HCT116 (cell line): ENCODE data around the gene PLEKHM1. TPM values are rescaled to one million over a fixed set of nuclear protein-coding genes. Genes with fewer than 3 reads are reported as not detected.

Experiments
- ATAC-seq: fragments of 200-7000 bp; cut with Tn5 transposase; 2 replicates; pipeline ENCODE4 v1.9.1; 2020; ENCODE audit warnings: mild to moderate bottlenecking, moderate library complexity
- BruUV-seq: library from RNA; stranded (reverse); fragments of 400-500 nt; replicated peaks from 2 replicates; lab custom pipeline; 2021; lab: Mats Ljungman, UMichigan
- CTCF ChIA-PET: fragments of 300-600 bp; sonication (Branson Sonifier 250); formaldehyde crosslinking; loops from one replicate; lab custom pipeline; 2021; ENCODE audit warnings: antibody characterized with exemption; lab: Charles Lee
- POLR2A ChIA-PET: fragments of 300-600, 350-600 bp; sonication (Branson Sonifier 250); formaldehyde crosslinking; loops from one replicate; lab custom pipeline; 2021; ENCODE audit warnings: antibody characterized with exemption; lab: Charles Lee
- RAD21 ChIA-PET, 2 experiments: fragments of 300-600 bp; sonication (Branson Sonifier 250); formaldehyde crosslinking; loops; one replicate each; lab custom pipeline; 2023; ENCODE audit warnings: low total read pairs in 2 of 2; ENCODE audit not compliant: uncharacterized antibody in 2 of 2, unreplicated experiment in 2 of 2, low non-redundant PET in 1 of 2; lab: Charles Lee
- DNase-seq: peaks from one replicate; pipeline ENCODE4 v3.0.0-alpha.2; 2010; ENCODE audit warnings: low read depth, low spot score
- H2AFZ ChIP-seq: fragments of 200-600 bp; shearing (Covaris generic), sonication (generic); 2 replicates; pipeline ENCODE4 v1.6.1; 2017; ENCODE audit warnings: low read depth, mixed run types, mixed read lengths, antibody characterized with exemption, low read length; ENCODE audit not compliant: poor library complexity, severe bottlenecking
- H3K27ac ChIP-seq: 2 replicates; pipeline ENCODE4 v1.5.1; 2012; ENCODE audit warnings: low read depth, low read length
- H3K27me3 ChIP-seq: fragments of 200-600 bp; sonication (generic); 2 replicates; pipeline ENCODE4 v1.6.1; 2016; ENCODE audit warnings: mixed run types, low read length, mixed read lengths; ENCODE audit not compliant: insufficient read depth
- H3K36me3 ChIP-seq, 2 experiments: fragments of 200-500 bp in 1 of 2; fragments of 200-600 bp in 1 of 2; sonication (Bioruptor generic) in 1 of 2; sonication (generic) in 1 of 2; 2 replicates each; pipeline versions ENCODE4 v1.5.1 to v1.6.1; 2014 to 2016; ENCODE audit warnings: low read length in 2 of 2, inconsistent platforms in 1 of 2, mixed read lengths in 1 of 2, mixed run types in 1 of 2; ENCODE audit not compliant: insufficient read depth in 2 of 2, control insufficient read depth in 1 of 2
- H3K4me1 ChIP-seq, 2 experiments: fragments of 200-600 bp in 1 of 2; sonication (generic) in 1 of 2; 2 replicates each; pipeline versions ENCODE4 v1.5.1 to v1.6.1; 2012 to 2017; ENCODE audit warnings: low read length in 2 of 2, inconsistent platforms in 1 of 2, mild to moderate bottlenecking in 1 of 2, mixed read lengths in 1 of 2, mixed run types in 1 of 2, moderate library complexity in 1 of 2; ENCODE audit not compliant: insufficient read depth in 2 of 2, control insufficient read depth in 1 of 2
- H3K4me2 ChIP-seq: fragments of 200-600 bp; sonication (generic); 2 replicates; pipeline ENCODE4 v1.6.1; 2017; ENCODE audit warnings: mixed run types, low read length, mixed read lengths
- H3K4me3 ChIP-seq, 2 experiments: fragments of 200-600 bp in 1 of 2; sonication (generic) in 1 of 2; replicated peaks in 1 of 2; 2 replicates each; pipeline ENCODE4 v1.5.1; 2011 to 2016; ENCODE audit warnings: low read length in 2 of 2, control low read depth in 1 of 2, low read depth in 1 of 2, mild to moderate bottlenecking in 1 of 2, mixed read lengths in 1 of 2, mixed run types in 1 of 2
- H3K79me2 ChIP-seq: fragments of 200-600 bp; sonication (generic); 2 replicates; pipeline ENCODE4 v1.6.1; 2017; ENCODE audit warnings: mild to moderate bottlenecking, mixed run types, low read length, moderate library complexity, mixed read lengths; ENCODE audit not compliant: insufficient read depth
- H3K9ac ChIP-seq: fragments of 200-600 bp; sonication (generic); 2 replicates; pipeline ENCODE4 v1.6.1; 2016; ENCODE audit warnings: low read length, mixed read lengths
- H3K9me2 ChIP-seq: fragments of 200-600 bp; sonication (generic), shearing (Covaris generic); 2 replicates; pipeline ENCODE4 v1.6.1; 2017; ENCODE audit warnings: mixed run types, mild to moderate bottlenecking, moderate library complexity; ENCODE audit not compliant: insufficient read depth
- H3K9me3 ChIP-seq, 2 experiments: fragments of 200-500 bp in 1 of 2; fragments of 200-600 bp in 1 of 2; sonication (Bioruptor generic) in 1 of 2; sonication (generic) in 1 of 2; 2 replicates each; pipeline ENCODE4 v1.6.1; 2014 to 2017; ENCODE audit warnings: low read length in 2 of 2, mixed read lengths in 2 of 2, inconsistent platforms in 1 of 2, low read depth in 1 of 2, mild to moderate bottlenecking in 1 of 2, mixed run types in 1 of 2, moderate library complexity in 1 of 2; ENCODE audit not compliant: control insufficient read depth in 1 of 2, insufficient read depth in 1 of 2
- H4K20me1 ChIP-seq: fragments of 200-600 bp; sonication (generic), shearing (Covaris generic); 2 replicates; pipeline ENCODE4 v1.6.1; 2017; ENCODE audit warnings: mixed run types, mild to moderate bottlenecking, moderate library complexity; ENCODE audit not compliant: insufficient read depth
- CBX3 ChIP-seq: IDR thresholded peaks from 2 replicates; pipeline ENCODE4 v1.6.1; 2012; ENCODE audit warnings: low read depth
- EGR1 ChIP-seq: IDR thresholded peaks from 2 replicates; pipeline ENCODE4 v1.6.1; 2012; ENCODE audit warnings: low read depth
- ELF1 ChIP-seq: IDR thresholded peaks from 2 replicates; pipeline ENCODE4 v1.6.1; 2012; ENCODE audit warnings: low read depth, borderline replicate concordance
- EZH2 ChIP-seq: fragments of 200-600 bp; sonication (generic); IDR thresholded peaks from 2 replicates; pipeline ENCODE4 v1.6.1; 2017; ENCODE audit warnings: antibody characterized with exemption, mixed run types
- EZH2phosphoT487 ChIP-seq: fragments of 200-600 bp; IDR thresholded peaks from 2 replicates; pipeline ENCODE4 v1.6.1; 2018; ENCODE audit warnings: antibody characterized with exemption, borderline replicate concordance
- FOSL1 ChIP-seq: IDR thresholded peaks from 2 replicates; pipeline ENCODE4 v1.6.1; 2012; ENCODE audit warnings: low read depth
- JUND ChIP-seq: IDR thresholded peaks from 2 replicates; pipeline ENCODE4 v1.6.1; 2012
- POLR2A ChIP-seq: IDR thresholded peaks from 2 replicates; pipeline ENCODE4 v1.7.0; 2011; ENCODE audit warnings: borderline replicate concordance; ENCODE audit not compliant: insufficient read depth, insufficient read length; ENCODE audit errors: extremely low read depth
- RAD21 ChIP-seq: IDR thresholded peaks from 2 replicates; pipeline ENCODE4 v1.6.1; 2012; ENCODE audit warnings: low read depth, mild to moderate bottlenecking
- SIN3A ChIP-seq: IDR thresholded peaks from 2 replicates; pipeline ENCODE4 v1.6.1; 2012; ENCODE audit warnings: low read depth
- SRF ChIP-seq: IDR thresholded peaks from 2 replicates; pipeline ENCODE4 v1.6.1; 2012; ENCODE audit warnings: low read depth
- YY1 ChIP-seq: IDR thresholded peaks from 2 replicates; pipeline ENCODE4 v1.6.1; 2011; ENCODE audit warnings: low read length, low read depth, moderate library complexity, mild to moderate bottlenecking; ENCODE audit not compliant: insufficient replicate concordance; ENCODE audit errors: extremely low read depth
- ZFX ChIP-seq: fragments of 450-650 bp; IDR thresholded peaks from 2 replicates; pipeline ENCODE4 v1.6.1; 2017
- ZNF274 ChIP-seq: fragments of 200-500 bp; sonication (Bioruptor generic); IDR thresholded peaks from 2 replicates; pipeline ENCODE4 v1.6.1; 2014; ENCODE audit warnings: mild to moderate bottlenecking, low read depth, low read length, inconsistent platforms
- intact Hi-C: fragments of 100-400 bp; cut with micrococcal nuclease; formaldehyde crosslinking; loops from 2 replicates; pipeline ENCODE4 v1.10.0; 2022
- total RNA-seq: library from RNA; stranded (reverse); gene quantifications from one replicate; pipeline ENCODE4 v1.2.1, GENCODE V29; 2021; ENCODE audit not compliant: unreplicated experiment
- TF ChIP-seq, protein P1 (sequence below): IDR thresholded peaks from 2 replicates; pipeline ENCODE4 v1.6.1; 2012
- TF ChIP-seq, protein P2 (sequence below): IDR thresholded peaks from 2 replicates; pipeline ENCODE4 v1.6.1; 2012; ENCODE audit warnings: low read depth

PLEKHM1 gene
- total RNA-seq, 1 experiment from 2014 or later, result 32.8 TPM

DNA sequence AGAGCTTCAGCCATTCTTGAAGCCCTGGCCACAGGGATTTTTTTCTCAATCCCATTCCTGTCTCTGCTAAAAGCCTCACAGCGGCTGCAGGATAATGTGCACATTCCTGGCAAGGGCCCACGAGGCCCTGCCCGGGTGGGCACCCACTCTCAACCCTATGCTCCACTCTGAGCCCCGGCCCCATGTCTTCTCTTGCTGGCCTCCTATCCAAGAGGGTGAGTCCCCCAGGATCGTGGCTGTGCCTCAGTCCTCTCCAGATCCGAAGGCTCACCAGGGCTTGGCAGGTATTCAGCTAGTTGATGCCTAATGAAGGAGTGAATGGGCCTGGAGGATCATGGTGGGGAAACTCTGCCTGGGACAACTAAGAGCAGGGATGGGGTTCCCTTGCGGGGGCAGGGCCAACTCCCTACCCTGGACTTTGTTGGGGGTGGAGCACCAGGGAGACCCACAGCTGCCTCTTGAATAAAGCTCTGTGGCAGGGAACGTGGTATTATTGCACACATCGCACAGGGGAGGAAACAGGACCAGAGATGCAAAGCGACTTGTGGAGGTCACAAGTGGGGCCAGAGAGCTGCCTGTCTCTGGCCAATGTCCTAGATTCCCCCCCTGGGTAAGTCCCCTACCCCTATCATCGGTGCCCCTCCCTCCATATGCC lies 63.2 kb downstream of the PLEKHM1 start:
- Histone ChIP-seq H3K4me1 (peaks cover 12 to 48% of the 10 kb centered on the region in 2 experiments), H3K27me3 (no peaks in the 10 kb centered on the region), H3K4me2 (no peak overlapping the region; the same call in 1 of the 2 replicates), H3K9me3 (no peaks in the 10 kb centered on the region), H3K79me2 (peaks cover 27% of the 10 kb centered on the region), H4K20me1 (no peaks in the 10 kb centered on the region), H3K36me3 (peaks cover 0 to 3% of the 10 kb centered on the region in 2 experiments; a peak in 1 of 4 replicates), H3K9me2 (no peaks in the 10 kb centered on the region), H3K4me3 (no peak overlapping the region), H2AFZ (no peak overlapping the region), H3K27ac (no peak overlapping the region), H3K9ac (no peak overlapping the region)
- TF ChIP-seq ZNF274, result no peak
- ATAC-seq (no peak), DNase-seq (no peak)
- CTCF ChIA-PET, result interaction anchor here (4.4 kb wide), 1 partner anchor 32 kb away, joined by 58 read pairs; no protein-coding TSS in a partner anchor
- no TSS peak for BruUV-seq
- POLR2A ChIA-PET, result no interaction called here
- RAD21 ChIA-PET, result no interaction called here
- intact Hi-C loops, result loop anchor here (5.0 kb wide), 1 partner anchor 280 kb away; the partner anchor contains the start of gene HEXIM1

DNA sequence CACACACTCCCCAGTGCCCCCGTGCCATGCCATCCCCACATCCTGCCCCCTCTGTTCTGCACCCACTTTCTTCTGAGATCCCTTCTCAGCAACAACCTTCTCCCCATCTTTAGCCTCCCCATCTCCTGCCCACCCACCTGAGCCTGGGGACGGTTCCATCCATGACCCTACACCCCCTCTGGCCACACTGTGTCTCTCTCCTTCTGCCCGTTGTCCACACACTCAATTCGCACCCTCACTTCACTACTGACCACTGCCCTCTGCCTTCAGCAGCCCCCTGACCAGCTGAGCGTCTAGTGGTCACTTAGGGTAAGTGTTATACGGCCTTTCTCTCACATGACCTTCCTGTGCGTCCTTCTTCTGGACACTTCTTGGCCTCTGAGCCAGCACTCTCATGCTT lies 64.0 kb downstream of the PLEKHM1 start:
- no peak overlapping the region for H3K4me3 ChIP-seq
- peaks cover 32% of the 10 kb centered on the region for H3K79me2 ChIP-seq
- H3K27me3 ChIP-seq, result no peaks in the 10 kb centered on the region
- intact Hi-C loops, result loop anchor here (5.0 kb wide), 1 partner anchor 279 kb away; the partner anchor contains the start of gene HEXIM1
- no peak overlapping the region for H3K4me2 ChIP-seq
- POLR2A ChIA-PET, result no interaction called here
- RAD21 ChIA-PET, result interaction anchor here in 1 of 2 experiments (1.5 kb wide), 1 partner anchor 208 kb away, joined by 3 read pairs; no protein-coding TSS in a partner anchor
- peak overlapping the region; percentile 72; the same call in 1 of the 2 replicates for H3K27ac ChIP-seq
- H2AFZ ChIP-seq, result no peak overlapping the region
- BruUV-seq, result no TSS peak
- H3K9me3 ChIP-seq, result no peaks in the 10 kb centered on the region
- H3K9me2 ChIP-seq, result no peaks in the 10 kb centered on the region
- H3K9ac ChIP-seq, result 0 out of 2 replicates have a peak overlapping the region, but pooled peaks have one; percentile 90
- ATAC-seq, result no peak
- no peaks in the 10 kb centered on the region for H4K20me1 ChIP-seq
- peaks cover 0 to 3% of the 10 kb centered on the region in 2 experiments; a peak in 1 of 4 replicates for H3K36me3 ChIP-seq
- CTCF ChIA-PET, result interaction anchor here (1.2 to 4.4 kb wide), 6 partner anchors 13 to 426 kb away, joined by 3 to 58 read pairs (median 6); no protein-coding TSS in a partner anchor
- no peak for DNase-seq
- H3K4me1 ChIP-seq, result peaks cover 12 to 45% of the 10 kb centered on the region in 2 experiments
- no peak for TF ChIP-seq RAD21
- TF ChIP-seq ELF1, result no peak
- TF ChIP-seq ZNF274, result no peak
- no peak for TF ChIP-seq EGR1
- no peak for TF ChIP-seq ZFX
- TF ChIP-seq, protein P1, sequence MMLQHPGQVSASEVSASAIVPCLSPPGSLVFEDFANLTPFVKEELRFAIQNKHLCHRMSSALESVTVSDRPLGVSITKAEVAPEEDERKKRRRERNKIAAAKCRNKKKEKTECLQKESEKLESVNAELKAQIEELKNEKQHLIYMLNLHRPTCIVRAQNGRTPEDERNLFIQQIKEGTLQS, result no peak
- TF ChIP-seq, protein P2, sequence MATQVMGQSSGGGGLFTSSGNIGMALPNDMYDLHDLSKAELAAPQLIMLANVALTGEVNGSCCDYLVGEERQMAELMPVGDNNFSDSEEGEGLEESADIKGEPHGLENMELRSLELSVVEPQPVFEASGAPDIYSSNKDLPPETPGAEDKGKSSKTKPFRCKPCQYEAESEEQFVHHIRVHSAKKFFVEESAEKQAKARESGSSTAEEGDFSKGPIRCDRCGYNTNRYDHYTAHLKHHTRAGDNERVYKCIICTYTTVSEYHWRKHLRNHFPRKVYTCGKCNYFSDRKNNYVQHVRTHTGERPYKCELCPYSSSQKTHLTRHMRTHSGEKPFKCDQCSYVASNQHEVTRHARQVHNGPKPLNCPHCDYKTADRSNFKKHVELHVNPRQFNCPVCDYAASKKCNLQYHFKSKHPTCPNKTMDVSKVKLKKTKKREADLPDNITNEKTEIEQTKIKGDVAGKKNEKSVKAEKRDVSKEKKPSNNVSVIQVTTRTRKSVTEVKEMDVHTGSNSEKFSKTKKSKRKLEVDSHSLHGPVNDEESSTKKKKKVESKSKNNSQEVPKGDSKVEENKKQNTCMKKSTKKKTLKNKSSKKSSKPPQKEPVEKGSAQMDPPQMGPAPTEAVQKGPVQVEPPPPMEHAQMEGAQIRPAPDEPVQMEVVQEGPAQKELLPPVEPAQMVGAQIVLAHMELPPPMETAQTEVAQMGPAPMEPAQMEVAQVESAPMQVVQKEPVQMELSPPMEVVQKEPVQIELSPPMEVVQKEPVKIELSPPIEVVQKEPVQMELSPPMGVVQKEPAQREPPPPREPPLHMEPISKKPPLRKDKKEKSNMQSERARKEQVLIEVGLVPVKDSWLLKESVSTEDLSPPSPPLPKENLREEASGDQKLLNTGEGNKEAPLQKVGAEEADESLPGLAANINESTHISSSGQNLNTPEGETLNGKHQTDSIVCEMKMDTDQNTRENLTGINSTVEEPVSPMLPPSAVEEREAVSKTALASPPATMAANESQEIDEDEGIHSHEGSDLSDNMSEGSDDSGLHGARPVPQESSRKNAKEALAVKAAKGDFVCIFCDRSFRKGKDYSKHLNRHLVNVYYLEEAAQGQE, result no peak
- TF ChIP-seq EZH2phosphoT487, result no peak
- TF ChIP-seq CBX3, result no peak
- no peak for TF ChIP-seq SIN3A
- no peak for TF ChIP-seq POLR2A
- TF ChIP-seq EZH2, result no peak
- TF ChIP-seq JUND, result no peak
- TF ChIP-seq SRF, result no peak
- no peak for TF ChIP-seq FOSL1
- no peak for TF ChIP-seq YY1
